ENCODE data around the gene RPLP2.

Gene RPLP2

GRCh38 chr11:849104-849824 lies 39.5 kb downstream of the RPLP2 start:
- DNase-seq (ENCODE audit: extremely low read depth, insufficient read length) = no peak
- H3K36me3 ChIP-seq (ENCODE audit: control insufficient read depth, insufficient read depth, low read length) = no peaks in the 10 kb centered on the region
- no peaks in the 10 kb centered on the region; the same call in 1 of the 2 replicates for H3K27me3 ChIP-seq (replicated peaks; ENCODE audit: control insufficient read depth, insufficient read depth, low read length)
- H3K4me3 ChIP-seq (replicated peaks; ENCODE audit: low read depth, low read length) = peak overlapping the region; percentile 25
- TF ChIP-seq, protein P1, sequence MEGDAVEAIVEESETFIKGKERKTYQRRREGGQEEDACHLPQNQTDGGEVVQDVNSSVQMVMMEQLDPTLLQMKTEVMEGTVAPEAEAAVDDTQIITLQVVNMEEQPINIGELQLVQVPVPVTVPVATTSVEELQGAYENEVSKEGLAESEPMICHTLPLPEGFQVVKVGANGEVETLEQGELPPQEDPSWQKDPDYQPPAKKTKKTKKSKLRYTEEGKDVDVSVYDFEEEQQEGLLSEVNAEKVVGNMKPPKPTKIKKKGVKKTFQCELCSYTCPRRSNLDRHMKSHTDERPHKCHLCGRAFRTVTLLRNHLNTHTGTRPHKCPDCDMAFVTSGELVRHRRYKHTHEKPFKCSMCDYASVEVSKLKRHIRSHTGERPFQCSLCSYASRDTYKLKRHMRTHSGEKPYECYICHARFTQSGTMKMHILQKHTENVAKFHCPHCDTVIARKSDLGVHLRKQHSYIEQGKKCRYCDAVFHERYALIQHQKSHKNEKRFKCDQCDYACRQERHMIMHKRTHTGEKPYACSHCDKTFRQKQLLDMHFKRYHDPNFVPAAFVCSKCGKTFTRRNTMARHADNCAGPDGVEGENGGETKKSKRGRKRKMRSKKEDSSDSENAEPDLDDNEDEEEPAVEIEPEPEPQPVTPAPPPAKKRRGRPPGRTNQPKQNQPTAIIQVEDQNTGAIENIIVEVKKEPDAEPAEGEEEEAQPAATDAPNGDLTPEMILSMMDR (IDR thresholded peaks at IDR 0.05; ENCODE audit: insufficient read depth, low read length, poor library complexity, severe bottlenecking) = no peak

GRCh38 chr11:849951-850774 lies 40.4 kb downstream of the RPLP2 start:
- H3K36me3 ChIP-seq (ENCODE audit: control insufficient read depth, insufficient read depth, low read length) = no peaks in the 10 kb centered on the region
- DNase-seq (ENCODE audit: extremely low read depth, insufficient read length) = no peak
- no peak overlapping the region for H3K4me3 ChIP-seq (replicated peaks; ENCODE audit: low read depth, low read length)
- TF ChIP-seq, protein P1 (IDR thresholded peaks at IDR 0.05; ENCODE audit: insufficient read depth, low read length, poor library complexity, severe bottlenecking) = no peak
- H3K27me3 ChIP-seq (replicated peaks; ENCODE audit: control insufficient read depth, insufficient read depth, low read length) = no peaks in the 10 kb centered on the region; the same call in 1 of the 2 replicates

DNA sequence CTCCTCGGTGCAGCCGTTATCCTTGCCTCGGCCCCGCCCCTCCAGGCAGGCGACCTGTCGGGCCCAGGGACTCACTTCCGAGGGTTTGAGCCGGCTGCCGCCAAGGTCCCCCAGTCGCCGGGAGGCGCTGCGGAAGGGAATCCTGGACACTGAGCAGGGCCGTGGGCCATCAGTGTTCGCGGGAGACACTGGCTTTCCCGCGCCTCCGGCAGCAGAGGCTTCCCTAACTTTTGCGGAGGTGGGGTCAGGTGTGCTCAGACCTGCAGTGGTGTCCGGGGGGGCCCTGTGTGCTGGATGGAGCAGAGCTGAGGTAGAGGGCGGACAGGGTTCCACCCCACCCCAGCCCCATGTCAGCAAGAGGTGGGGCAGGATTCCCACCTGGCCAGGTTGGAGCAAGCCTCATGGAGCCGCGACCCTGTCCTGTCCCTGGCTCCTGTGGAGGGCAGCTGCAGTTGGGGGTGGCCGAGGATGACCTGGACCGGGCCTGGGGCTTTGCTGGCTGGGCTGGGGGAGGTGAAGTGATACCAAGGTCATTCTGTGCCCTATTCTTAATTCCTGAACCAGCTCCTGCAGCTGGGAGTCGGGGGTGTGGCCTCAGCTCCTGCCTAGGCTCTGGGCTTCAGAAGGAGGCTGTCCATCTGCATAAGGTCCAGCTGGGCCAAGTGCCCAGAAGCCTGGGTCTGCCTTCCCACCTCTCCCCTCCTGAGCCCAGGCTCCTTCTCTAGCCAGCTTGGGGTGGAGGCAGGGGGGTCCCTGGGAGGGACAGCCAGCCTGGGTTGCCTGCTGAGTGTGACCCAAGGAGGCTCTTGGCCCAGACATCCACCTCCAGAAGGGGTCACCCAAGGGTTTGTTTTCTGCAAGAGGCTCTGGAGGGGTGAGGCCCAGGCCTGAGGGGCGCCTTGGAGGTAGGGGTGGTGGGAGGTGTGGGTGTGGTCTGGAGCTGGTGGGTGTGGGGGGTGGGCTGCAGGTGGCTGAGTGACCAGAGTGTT lies 41.3 kb downstream of the RPLP2 start:
- H3K27me3 ChIP-seq (replicated peaks; ENCODE audit: control insufficient read depth, insufficient read depth, low read length) = no peaks in the 10 kb centered on the region; the same call in 1 of the 2 replicates
- H3K4me3 ChIP-seq (replicated peaks; ENCODE audit: low read depth, low read length) = no peak overlapping the region
- no peaks in the 10 kb centered on the region for H3K36me3 ChIP-seq (ENCODE audit: control insufficient read depth, insufficient read depth, low read length)
- DNase-seq (ENCODE audit: extremely low read depth, insufficient read length) = no peak
- TF ChIP-seq, protein P1 (IDR thresholded peaks at IDR 0.05; ENCODE audit: insufficient read depth, low read length, poor library complexity, severe bottlenecking) = peak; percentile 26

DNA sequence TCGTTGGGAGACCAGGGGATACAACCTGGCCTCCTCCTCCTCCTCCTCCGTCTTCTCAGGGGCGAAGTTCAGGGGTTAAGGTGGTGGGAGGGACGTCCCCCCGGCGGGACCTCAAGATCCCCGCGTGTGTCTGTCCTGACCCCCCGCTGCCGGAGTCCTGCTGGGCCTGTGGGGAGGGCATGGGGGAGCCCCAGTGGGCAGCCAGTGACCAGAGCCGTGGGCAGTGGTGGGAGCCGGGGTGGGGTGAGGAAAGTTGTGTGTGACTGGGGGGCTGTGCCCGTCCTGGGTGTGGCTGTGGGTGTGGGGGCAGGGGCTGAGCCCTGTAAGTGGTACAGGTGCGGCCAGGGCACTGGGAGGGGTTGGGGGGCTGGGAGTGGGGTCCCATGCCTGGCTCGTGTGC lies 43.0 kb downstream of the RPLP2 start:
- H3K36me3 ChIP-seq (ENCODE audit: control insufficient read depth, insufficient read depth, low read length) = no peaks in the 10 kb centered on the region
- H3K4me3 ChIP-seq (replicated peaks; ENCODE audit: low read depth, low read length) = no peak overlapping the region
- no peaks in the 10 kb centered on the region; the same call in 1 of the 2 replicates for H3K27me3 ChIP-seq (replicated peaks; ENCODE audit: control insufficient read depth, insufficient read depth, low read length)
- TF ChIP-seq, protein P1 (IDR thresholded peaks at IDR 0.05; ENCODE audit: insufficient read depth, low read length, poor library complexity, severe bottlenecking) = no peak
- no peak for DNase-seq (ENCODE audit: extremely low read depth, insufficient read length)

DNA sequence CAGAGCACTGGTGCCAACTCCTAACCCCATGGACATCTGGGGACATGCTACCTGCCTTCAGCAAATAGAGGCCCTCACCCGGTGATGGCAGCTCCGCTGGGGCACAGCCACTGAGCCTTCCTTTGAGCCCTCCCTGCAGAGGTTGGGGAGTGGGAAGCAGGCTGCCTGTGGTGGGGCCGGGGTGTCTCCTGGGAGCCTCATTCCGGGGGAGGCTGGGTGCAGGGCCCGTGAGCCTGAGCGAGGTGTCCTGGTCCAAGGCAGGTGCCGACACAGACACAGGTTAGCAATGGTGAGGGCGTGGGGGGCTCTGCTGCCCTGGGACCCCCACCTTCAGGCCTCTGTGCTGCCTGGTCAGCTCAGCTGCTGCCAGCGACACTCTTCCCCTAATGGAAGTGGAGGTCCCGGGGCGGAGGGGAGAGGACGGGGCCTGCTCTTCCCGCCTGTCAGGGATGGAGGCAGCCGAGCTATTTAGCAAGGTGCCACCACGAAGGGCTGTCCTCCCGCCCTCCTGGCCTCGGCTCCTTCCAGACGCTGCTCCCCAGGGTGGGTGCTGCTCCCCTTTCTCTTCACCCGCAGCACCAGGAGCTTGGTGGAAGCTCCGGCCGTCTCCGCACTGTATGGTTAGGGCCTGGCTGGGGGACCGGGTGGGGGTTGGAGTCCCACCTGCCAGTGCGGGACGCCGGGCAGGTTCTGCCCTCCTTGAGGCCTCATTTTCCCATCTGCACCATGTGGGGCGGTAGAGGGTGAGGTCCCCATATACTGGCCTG lies 44.1 kb downstream of the RPLP2 start:
- DNase-seq (ENCODE audit: extremely low read depth, insufficient read length) = no peak
- Histone ChIP-seq H3K4me3 (replicated peaks; ENCODE audit: low read depth, low read length) (no peak overlapping the region), H3K36me3 (ENCODE audit: control insufficient read depth, insufficient read depth, low read length) (no peaks in the 10 kb centered on the region), H3K27me3 (replicated peaks; ENCODE audit: control insufficient read depth, insufficient read depth, low read length) (no peaks in the 10 kb centered on the region; the same call in 1 of the 2 replicates)
- TF ChIP-seq, protein P1 (IDR thresholded peaks at IDR 0.05; ENCODE audit: insufficient read depth, low read length, poor library complexity, severe bottlenecking) = no peak
